ENCODE measurements around the gene FRMD3.

FRMD3 gene

GRCh38 chr9:83538172-83538889, at the start of gene FRMD3:
TSS of gene FRMD3 (minus strand) at chr9:83538401. CDS start at chr9:83538231, 170 bp downstream.
- peak; percentile 53 to 61 for DNase-seq

- no peak for DNase-seq
Observed at GRCh38 chr9:83584995-83585394, 46.8 kb upstream of the FRMD3 start.

- DNase-seq, result peak; percentile 24 to 27
Observed at GRCh38 chr9:83583151-83584014, 45.2 kb upstream of the FRMD3 start.

GRCh38 chr9:83582029-83582428, 43.8 kb upstream of the FRMD3 start:
- no peak for DNase-seq

GRCh38 chr9:83574482-83574881, 36.3 kb upstream of the FRMD3 start:
- DNase-seq, result no peak

- DNase-seq, result no peak
Observed at GRCh38 chr9:83572524-83572923, 34.3 kb upstream of the FRMD3 start.

GRCh38 chr9:83570359-83570758, 32.2 kb upstream of the FRMD3 start:
- DNase-seq, result no peak

GRCh38 chr9:83569326-83569725, 31.1 kb upstream of the FRMD3 start:
- DNase-seq, result no peak

- DNase-seq, result no peak
Observed at GRCh38 chr9:83563360-83563759, 25.2 kb upstream of the FRMD3 start.

- DNase-seq, result no peak
Observed at GRCh38 chr9:83560169-83560826, 22.1 kb upstream of the FRMD3 start.

GRCh38 chr9:83557771-83558170, 19.6 kb upstream of the FRMD3 start:
- no peak for DNase-seq

- no peak for DNase-seq
Observed at GRCh38 chr9:83557317-83557716, 19.1 kb upstream of the FRMD3 start.

- no peak for DNase-seq
Observed at GRCh38 chr9:83554278-83554677, 16.1 kb upstream of the FRMD3 start.

- peak in 1 of 2 experiments; percentile 17 for DNase-seq
Observed at GRCh38 chr9:83544002-83544698, 5.9 kb upstream of the FRMD3 start.

GRCh38 chr9:83538890-83539238, 663 bp upstream of the FRMD3 start:
- DNase-seq, result no peak

GRCh38 chr9:83537331-83538171, 650 bp downstream of the FRMD3 start:
- DNase-seq, result peak in 1 of 2 experiments; percentile 18

- DNase-seq, result no peak
Observed at GRCh38 chr9:83536332-83536731, 1.9 kb downstream of the FRMD3 start.

- no peak for DNase-seq
Observed at GRCh38 chr9:83535736-83536135, 2.5 kb downstream of the FRMD3 start.

GRCh38 chr9:83533296-83533695, 4.9 kb downstream of the FRMD3 start:
- no peak for DNase-seq

GRCh38 chr9:83526901-83527300, 11.3 kb downstream of the FRMD3 start:
- DNase-seq, result no peak

GRCh38 chr9:83526211-83526610, 12.0 kb downstream of the FRMD3 start:
- no peak for DNase-seq

GRCh38 chr9:83523684-83524083, 14.5 kb downstream of the FRMD3 start:
- no peak for DNase-seq
